ENCODE measurements around the gene CEP63.

DNA sequence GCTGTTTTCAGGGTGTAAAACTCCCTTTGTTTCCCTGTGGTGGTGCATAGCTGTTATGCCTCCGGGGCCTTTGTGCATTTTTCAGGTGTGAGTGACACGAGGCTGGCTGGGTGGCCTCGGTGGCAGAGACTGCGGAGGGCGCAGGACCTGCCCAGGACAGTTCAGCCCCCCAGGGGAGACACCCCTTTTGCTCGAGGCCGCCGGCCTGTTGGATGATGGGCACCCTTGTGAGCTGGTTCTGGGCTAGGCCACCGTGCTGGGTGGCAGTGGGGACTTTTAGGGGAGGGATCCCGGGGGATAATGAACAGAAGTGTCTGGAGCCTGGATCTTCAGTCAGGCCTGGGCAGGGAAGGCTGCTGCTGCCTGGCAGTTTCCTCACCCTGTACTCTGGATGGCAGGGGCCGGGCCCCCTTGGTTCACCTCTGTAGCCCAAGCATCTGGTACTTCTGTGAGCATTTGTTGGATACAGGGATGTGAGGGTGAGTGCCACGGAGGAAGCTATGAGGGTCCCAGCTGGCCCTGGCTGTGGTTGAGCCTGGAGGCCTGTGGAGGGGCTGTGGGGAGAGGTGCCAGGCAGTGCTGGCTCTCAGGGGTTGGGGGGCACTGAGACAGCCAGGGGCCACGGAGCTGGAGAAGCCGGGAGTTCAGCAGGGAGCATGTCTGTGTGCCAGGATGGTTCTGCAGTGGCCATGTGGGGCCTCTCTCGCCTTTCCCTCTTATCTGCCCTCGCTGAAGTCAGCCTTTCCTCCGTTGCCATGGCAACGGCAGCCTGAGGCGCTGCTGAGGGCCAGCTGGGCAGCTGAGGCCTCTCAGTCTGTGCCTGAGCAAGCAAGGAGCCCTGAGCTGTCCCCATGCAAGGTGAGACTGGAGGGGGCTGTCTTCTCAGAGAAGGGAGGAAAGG lies 115.9 kb downstream of the CEP63 start:
- no peak for TF ChIP-seq ZMIZ1 (IDR thresholded peaks at IDR 0.05; ENCODE audit: low read depth in 2 of 2, low read length in 2 of 2)
- no peak for TF ChIP-seq LARP7 (IDR thresholded peaks at IDR 0.05)
- no peak for TF ChIP-seq SMC3 (conservative IDR thresholded peaks at IDR 0.05; ENCODE audit: insufficient read depth, low read depth, low read length)
- no peak for TF ChIP-seq AFF4 (CRISPR knock-in tag; IDR thresholded peaks at IDR 0.05)
- no peak for TF ChIP-seq ZNF384 (IDR thresholded peaks at IDR 0.05; ENCODE audit: low read depth, low read length)
- TF ChIP-seq, protein P1, sequence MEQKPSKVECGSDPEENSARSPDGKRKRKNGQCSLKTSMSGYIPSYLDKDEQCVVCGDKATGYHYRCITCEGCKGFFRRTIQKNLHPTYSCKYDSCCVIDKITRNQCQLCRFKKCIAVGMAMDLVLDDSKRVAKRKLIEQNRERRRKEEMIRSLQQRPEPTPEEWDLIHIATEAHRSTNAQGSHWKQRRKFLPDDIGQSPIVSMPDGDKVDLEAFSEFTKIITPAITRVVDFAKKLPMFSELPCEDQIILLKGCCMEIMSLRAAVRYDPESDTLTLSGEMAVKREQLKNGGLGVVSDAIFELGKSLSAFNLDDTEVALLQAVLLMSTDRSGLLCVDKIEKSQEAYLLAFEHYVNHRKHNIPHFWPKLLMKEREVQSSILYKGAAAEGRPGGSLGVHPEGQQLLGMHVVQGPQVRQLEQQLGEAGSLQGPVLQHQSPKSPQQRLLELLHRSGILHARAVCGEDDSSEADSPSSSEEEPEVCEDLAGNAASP (IDR thresholded peaks at IDR 0.05), result no peak
- no peak for TF ChIP-seq TBP (optimal IDR thresholded peaks at IDR 0.05; ENCODE audit: low read depth, low read length)
- TF ChIP-seq SP2 (IDR thresholded peaks at IDR 0.05; ENCODE audit: extremely low read depth, low read depth, low read length, poor library complexity, severe bottlenecking), result no peak
- TF ChIP-seq PHB2 (IDR thresholded peaks at IDR 0.05; ENCODE audit: low read depth), result no peak
- no peak for TF ChIP-seq CCAR2 (IDR thresholded peaks at IDR 0.05; ENCODE audit: low read depth, low read length)
- TF ChIP-seq ETV6 (IDR thresholded peaks at IDR 0.05; ENCODE audit: borderline replicate concordance in 1 of 2, low read depth in 2 of 2, low read length in 1 of 2), result no peak
- TF ChIP-seq ETV6 (CRISPR knock-in tag; IDR thresholded peaks at IDR 0.05; ENCODE audit: borderline replicate concordance), result no peak
- no peak for TF ChIP-seq ZFP1 (CRISPR knock-in tag; IDR thresholded peaks at IDR 0.05)
- TF ChIP-seq RNF2 (IDR thresholded peaks at IDR 0.05), result no peak
